RWPE2 (cell line): Measurements from ENCODE around the gene OXNAD1.

Source experiments
- ATAC-seq: fragments of 200-7000 bp; cut with Tn5 transposase; 3 replicates; pipeline ENCODE4 v1.9.1; 2021; ENCODE audit warnings: low read depth
- DNase-seq: peaks from one replicate; pipeline ENCODE4 v3.0.0-alpha.2; 2020; ENCODE audit warnings: low spot score
- H3K27ac ChIP-seq: fragments of 450-650 bp; 2 replicates; pipeline ENCODE4 v1.5.1; 2017; ENCODE audit warnings: mild to moderate bottlenecking; ENCODE audit not compliant: poor library complexity, severe bottlenecking
- H3K27me3 ChIP-seq: fragments of 250-450 bp; sonication (Bioruptor Pico); 2 replicates; pipeline ENCODE4 v1.5.1; 2021; ENCODE audit warnings: mild to moderate bottlenecking, moderate library complexity; ENCODE audit not compliant: insufficient read depth, poor library complexity, severe bottlenecking
- H3K36me3 ChIP-seq: fragments of 250-450 bp; sonication (Bioruptor Pico); 2 replicates; pipeline ENCODE4 v1.5.1; 2020; ENCODE audit warnings: low read depth, mild to moderate bottlenecking, moderate library complexity
- H3K4me1 ChIP-seq: fragments of 250-450 bp; sonication (Bioruptor Pico); 2 replicates; pipeline ENCODE4 v1.5.1; 2021; ENCODE audit warnings: mild to moderate bottlenecking, moderate library complexity; ENCODE audit not compliant: insufficient read depth, poor library complexity, severe bottlenecking
- H3K4me3 ChIP-seq: fragments of 250-450 bp; sonication (Bioruptor Pico); 2 replicates; pipeline ENCODE4 v1.5.1; 2021; ENCODE audit warnings: mild to moderate bottlenecking, moderate library complexity; ENCODE audit not compliant: severe bottlenecking
- H3K9me3 ChIP-seq: fragments of 250-450 bp; sonication (Bioruptor Pico); 2 replicates; pipeline ENCODE4 v1.5.1; 2021; ENCODE audit warnings: mild to moderate bottlenecking, moderate library complexity; ENCODE audit not compliant: severe bottlenecking
- CTCF ChIP-seq: fragments of 450-650 bp; IDR thresholded peaks from one replicate; pipeline ENCODE4 v1.5.1; 2017; ENCODE audit warnings: mild to moderate bottlenecking, moderate library complexity; ENCODE audit not compliant: poor library complexity, severe bottlenecking

Gene OXNAD1

GRCh38 chr3:16254916-16255315, 10.1 kb upstream of the OXNAD1 start:
- H3K4me1 ChIP-seq = no peaks in the 10 kb centered on the region
- TF ChIP-seq CTCF = no peak
- ATAC-seq (no peak), DNase-seq (no peak)
- no peak overlapping the region for H3K27ac ChIP-seq
- peaks cover 14% of the 10 kb centered on the region for H3K36me3 ChIP-seq
- H3K4me3 ChIP-seq = no peak overlapping the region
- H3K9me3 ChIP-seq = no peaks in the 10 kb centered on the region
- no peaks in the 10 kb centered on the region for H3K27me3 ChIP-seq

DNA sequence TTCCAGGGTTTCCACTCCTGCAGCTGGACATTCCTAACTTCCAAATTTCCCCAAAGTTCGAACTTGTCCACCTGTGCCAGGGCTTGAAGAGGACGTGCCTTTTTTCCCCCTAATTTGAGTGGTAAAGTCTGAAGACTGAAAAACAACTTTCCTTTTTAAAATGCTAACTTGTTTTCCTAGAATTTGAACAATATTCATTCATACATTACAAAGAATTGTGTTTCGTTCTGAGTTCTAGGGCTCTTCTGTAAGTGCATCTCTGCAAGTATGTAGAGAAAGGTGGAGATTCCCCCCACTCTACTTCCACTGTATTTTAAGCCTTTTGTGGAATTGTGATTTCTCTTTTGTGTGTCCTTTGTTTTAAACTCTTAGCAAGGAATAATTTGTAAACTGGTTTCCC, 9.7 kb upstream of the OXNAD1 start:
- Histone ChIP-seq H3K27ac (no peak overlapping the region), H3K27me3 (no peaks in the 10 kb centered on the region), H3K9me3 (no peaks in the 10 kb centered on the region), H3K36me3 (peaks cover 19% of the 10 kb centered on the region), H3K4me3 (no peak overlapping the region), H3K4me1 (no peaks in the 10 kb centered on the region)
- ATAC-seq (no peak), DNase-seq (no peak)
- TF ChIP-seq CTCF = no peak

DNA sequence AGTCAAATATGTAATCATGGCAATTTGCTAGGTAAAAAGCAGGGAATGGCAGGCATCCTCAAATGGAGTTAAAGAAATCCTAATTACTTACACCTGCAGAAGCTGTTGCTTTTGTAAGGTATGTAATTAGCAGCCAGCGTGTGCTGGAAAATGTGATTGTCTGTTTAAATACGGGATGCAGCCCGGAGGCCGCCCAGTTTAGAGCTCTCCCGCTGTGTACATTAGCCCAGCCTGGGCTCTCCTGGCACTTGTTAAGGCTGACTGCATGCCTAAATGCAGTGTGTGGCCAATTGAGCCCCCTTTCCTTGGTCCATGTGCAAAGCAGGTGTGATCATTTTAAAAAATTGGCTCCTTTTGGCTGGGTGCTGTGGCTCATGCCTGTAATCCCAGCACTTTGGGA, 9.3 kb upstream of the OXNAD1 start:
- H3K4me1 ChIP-seq = no peaks in the 10 kb centered on the region
- ATAC-seq = no peak
- no peak for TF ChIP-seq CTCF
- peaks cover 23% of the 10 kb centered on the region for H3K36me3 ChIP-seq
- DNase-seq = no peak
- H3K4me3 ChIP-seq = no peak overlapping the region
- H3K27me3 ChIP-seq = no peaks in the 10 kb centered on the region
- no peaks in the 10 kb centered on the region for H3K9me3 ChIP-seq
- H3K27ac ChIP-seq = no peak overlapping the region

DNA sequence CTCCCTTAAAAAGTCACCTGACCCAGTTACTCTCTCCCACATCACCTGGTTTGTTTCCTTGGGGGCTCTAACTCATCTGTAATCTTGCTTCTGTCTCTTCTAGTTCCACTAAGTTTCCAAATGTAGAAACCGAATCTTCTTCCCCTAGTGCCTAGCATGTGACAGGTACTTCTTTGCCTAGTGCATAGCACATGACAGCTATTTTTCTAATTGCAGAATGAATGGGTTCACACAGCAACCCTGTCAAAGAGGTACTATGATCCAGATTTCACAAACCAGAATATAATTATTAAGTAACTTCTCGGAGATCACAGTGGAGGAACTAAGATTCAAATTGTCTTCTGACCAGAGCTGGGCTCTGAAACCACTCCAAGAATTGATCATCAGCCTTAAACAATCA, 7.7 kb upstream of the OXNAD1 start:
- Histone ChIP-seq H3K27ac (no peak overlapping the region), H3K27me3 (no peaks in the 10 kb centered on the region), H3K4me3 (no peak overlapping the region), H3K36me3 (peaks cover 38% of the 10 kb centered on the region), H3K4me1 (no peaks in the 10 kb centered on the region), H3K9me3 (no peaks in the 10 kb centered on the region)
- DNase-seq = no peak
- ATAC-seq = no peak
- TF ChIP-seq CTCF = no peak

GRCh38 chr3:16258177-16258576, 6.8 kb upstream of the OXNAD1 start:
- H3K9me3 ChIP-seq = no peaks in the 10 kb centered on the region
- no peak overlapping the region for H3K27ac ChIP-seq
- H3K27me3 ChIP-seq = no peaks in the 10 kb centered on the region
- ATAC-seq = no peak
- TF ChIP-seq CTCF = no peak
- H3K36me3 ChIP-seq = peaks cover 47% of the 10 kb centered on the region
- no peaks in the 10 kb centered on the region for H3K4me1 ChIP-seq
- DNase-seq = no peak
- no peak overlapping the region for H3K4me3 ChIP-seq
